Frontal cortex (tissue), 4 donors: ENCODE data around the gene TNFRSF19. TPM values are rescaled to one million over a fixed set of nuclear protein-coding genes. Genes with fewer than 3 reads are reported as not detected.

Experiments used
- DNase-seq, 2 donors: peaks; one replicate each; pipeline ENCODE4 v3.0.0; 2012; ENCODE audit warnings: low spot score in 2 of 2
- FAIRE-seq: peaks from 2 replicates; lab custom pipeline; 2012; peaks lifted over from hg19 to GRCh38; lab: Jason Lieb, UNC
- total RNA-seq: library from RNA; depleted of rRNA; stranded (reverse); fragments of >200 nt; gene quantifications from one replicate; pipeline ENCODE4 v1.2.3, GENCODE V29; 2014
- donor health status: control.
- donor health status: control.
- donor health status: control.

Gene TNFRSF19
- total RNA-seq, 1 donor from 2014 or later = 10.2 TPM

GRCh38 chr13:23599083-23599925, 29.1 kb downstream of the TNFRSF19 start:
- DNase-seq (no peak), FAIRE-seq (no peak)

- DNase-seq (no peak), FAIRE-seq (no peak)
These were observed 29.9 kb downstream of the TNFRSF19 start for GRCh38 chr13:23600100-23600499.

- DNase-seq (no peak), FAIRE-seq (no peak)
These were observed 30.3 kb downstream of the TNFRSF19 start for GRCh38 chr13:23600534-23600933.

- no peak for FAIRE-seq
- DNase-seq = no peak
These were observed 35.6 kb downstream of the TNFRSF19 start for GRCh38 chr13:23605831-23606230.

GRCh38 chr13:23608138-23608537, 37.9 kb downstream of the TNFRSF19 start:
- DNase-seq (no peak), FAIRE-seq (no peak)

GRCh38 chr13:23608701-23609413, 38.6 kb downstream of the TNFRSF19 start:
- no peak for FAIRE-seq
- no peak for DNase-seq

GRCh38 chr13:23609414-23609760, 39.2 kb downstream of the TNFRSF19 start:
- DNase-seq (no peak), FAIRE-seq (no peak)

- FAIRE-seq = no peak
- DNase-seq = no peak
These were observed 39.8 kb downstream of the TNFRSF19 start for GRCh38 chr13:23609874-23610576.

GRCh38 chr13:23610966-23611491, 40.8 kb downstream of the TNFRSF19 start:
- DNase-seq = no peak
- FAIRE-seq = no peak

- DNase-seq = no peak
These were observed 42.0 kb downstream of the TNFRSF19 start for GRCh38 chr13:23612182-23612581.

GRCh38 chr13:23612731-23613130, 42.5 kb downstream of the TNFRSF19 start:
- DNase-seq (no peak), FAIRE-seq (no peak)

More at GRCh38 chr13:23612182-23612581, 42.0 kb downstream of the TNFRSF19 start:
- no peak for FAIRE-seq

GRCh38 chr13:23613596-23613995, 43.4 kb downstream of the TNFRSF19 start:
- DNase-seq (no peak), FAIRE-seq (no peak)

- no peak for FAIRE-seq
These were observed 45.3 kb downstream of the TNFRSF19 start for GRCh38 chr13:23615395-23616081.

GRCh38 chr13:23616228-23616627, 46.0 kb downstream of the TNFRSF19 start:
- FAIRE-seq (no peak), DNase-seq (no peak)

More at GRCh38 chr13:23615395-23616081, 45.3 kb downstream of the TNFRSF19 start:
- no peak for DNase-seq

- FAIRE-seq (no peak), DNase-seq (no peak)
These were observed 47.4 kb downstream of the TNFRSF19 start for GRCh38 chr13:23617551-23618024.

- DNase-seq (no peak), FAIRE-seq (no peak)
These were observed 48.1 kb downstream of the TNFRSF19 start for GRCh38 chr13:23618341-23618740.

GRCh38 chr13:23619068-23619855, 49.0 kb downstream of the TNFRSF19 start:
- DNase-seq = no peak
- no peak for FAIRE-seq

GRCh38 chr13:23620211-23620610, 50.0 kb downstream of the TNFRSF19 start:
- DNase-seq (no peak), FAIRE-seq (no peak)
